ENCODE results near the gene ZFHX3.

DNA sequence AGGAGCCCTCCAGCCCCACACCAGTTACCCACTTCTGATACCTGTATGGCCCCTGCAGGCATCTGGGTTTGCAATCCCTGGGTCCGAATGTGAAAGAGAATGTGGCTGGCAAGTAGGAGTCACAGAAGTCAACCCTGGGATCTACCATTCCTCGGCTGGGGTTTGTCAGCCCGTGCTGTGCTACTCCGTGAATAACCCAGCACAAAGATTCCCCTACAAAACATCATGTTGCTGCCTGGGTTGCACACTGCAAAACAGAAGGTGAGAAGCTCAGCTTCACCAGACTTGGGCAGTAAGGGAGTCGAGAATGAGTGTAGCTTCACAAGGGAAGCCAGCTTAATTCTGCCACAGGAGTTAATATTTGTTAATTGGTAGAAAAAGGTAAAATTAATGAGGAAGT, 137.1 kb downstream of the ZFHX3 start:
- TF ChIP-seq, protein P1, sequence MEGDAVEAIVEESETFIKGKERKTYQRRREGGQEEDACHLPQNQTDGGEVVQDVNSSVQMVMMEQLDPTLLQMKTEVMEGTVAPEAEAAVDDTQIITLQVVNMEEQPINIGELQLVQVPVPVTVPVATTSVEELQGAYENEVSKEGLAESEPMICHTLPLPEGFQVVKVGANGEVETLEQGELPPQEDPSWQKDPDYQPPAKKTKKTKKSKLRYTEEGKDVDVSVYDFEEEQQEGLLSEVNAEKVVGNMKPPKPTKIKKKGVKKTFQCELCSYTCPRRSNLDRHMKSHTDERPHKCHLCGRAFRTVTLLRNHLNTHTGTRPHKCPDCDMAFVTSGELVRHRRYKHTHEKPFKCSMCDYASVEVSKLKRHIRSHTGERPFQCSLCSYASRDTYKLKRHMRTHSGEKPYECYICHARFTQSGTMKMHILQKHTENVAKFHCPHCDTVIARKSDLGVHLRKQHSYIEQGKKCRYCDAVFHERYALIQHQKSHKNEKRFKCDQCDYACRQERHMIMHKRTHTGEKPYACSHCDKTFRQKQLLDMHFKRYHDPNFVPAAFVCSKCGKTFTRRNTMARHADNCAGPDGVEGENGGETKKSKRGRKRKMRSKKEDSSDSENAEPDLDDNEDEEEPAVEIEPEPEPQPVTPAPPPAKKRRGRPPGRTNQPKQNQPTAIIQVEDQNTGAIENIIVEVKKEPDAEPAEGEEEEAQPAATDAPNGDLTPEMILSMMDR (IDR thresholded peaks at IDR 0.05; ENCODE audit: poor library complexity, severe bottlenecking) = no peak
- TF ChIP-seq TAF1 (IDR thresholded peaks at IDR 0.05; ENCODE audit: low read depth) (no peak), SMC3 (conservative IDR thresholded peaks at IDR 0.05; ENCODE audit: poor library complexity) (no peak)
- TF ChIP-seq, protein P2, sequence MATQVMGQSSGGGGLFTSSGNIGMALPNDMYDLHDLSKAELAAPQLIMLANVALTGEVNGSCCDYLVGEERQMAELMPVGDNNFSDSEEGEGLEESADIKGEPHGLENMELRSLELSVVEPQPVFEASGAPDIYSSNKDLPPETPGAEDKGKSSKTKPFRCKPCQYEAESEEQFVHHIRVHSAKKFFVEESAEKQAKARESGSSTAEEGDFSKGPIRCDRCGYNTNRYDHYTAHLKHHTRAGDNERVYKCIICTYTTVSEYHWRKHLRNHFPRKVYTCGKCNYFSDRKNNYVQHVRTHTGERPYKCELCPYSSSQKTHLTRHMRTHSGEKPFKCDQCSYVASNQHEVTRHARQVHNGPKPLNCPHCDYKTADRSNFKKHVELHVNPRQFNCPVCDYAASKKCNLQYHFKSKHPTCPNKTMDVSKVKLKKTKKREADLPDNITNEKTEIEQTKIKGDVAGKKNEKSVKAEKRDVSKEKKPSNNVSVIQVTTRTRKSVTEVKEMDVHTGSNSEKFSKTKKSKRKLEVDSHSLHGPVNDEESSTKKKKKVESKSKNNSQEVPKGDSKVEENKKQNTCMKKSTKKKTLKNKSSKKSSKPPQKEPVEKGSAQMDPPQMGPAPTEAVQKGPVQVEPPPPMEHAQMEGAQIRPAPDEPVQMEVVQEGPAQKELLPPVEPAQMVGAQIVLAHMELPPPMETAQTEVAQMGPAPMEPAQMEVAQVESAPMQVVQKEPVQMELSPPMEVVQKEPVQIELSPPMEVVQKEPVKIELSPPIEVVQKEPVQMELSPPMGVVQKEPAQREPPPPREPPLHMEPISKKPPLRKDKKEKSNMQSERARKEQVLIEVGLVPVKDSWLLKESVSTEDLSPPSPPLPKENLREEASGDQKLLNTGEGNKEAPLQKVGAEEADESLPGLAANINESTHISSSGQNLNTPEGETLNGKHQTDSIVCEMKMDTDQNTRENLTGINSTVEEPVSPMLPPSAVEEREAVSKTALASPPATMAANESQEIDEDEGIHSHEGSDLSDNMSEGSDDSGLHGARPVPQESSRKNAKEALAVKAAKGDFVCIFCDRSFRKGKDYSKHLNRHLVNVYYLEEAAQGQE (IDR thresholded peaks at IDR 0.05; ENCODE audit: borderline replicate concordance) = no peak

Data from neural cell (in vitro differentiated cells).